Loucy (cell line): ENCODE results near the gene ARHGEF25.

Source experiments
- H2AFZ ChIP-seq: fragments of 200-600 bp; sonication (generic); 2 replicates; pipeline ENCODE4 v1.6.0; 2016; ENCODE audit warnings: antibody characterized with exemption, mild to moderate bottlenecking, low read length, moderate library complexity
- H3F3A ChIP-seq: fragments of 200-600 bp; 2 replicates; pipeline ENCODE4 v1.6.0; 2016; ENCODE audit warnings: antibody characterized with exemption, low read depth, mild to moderate bottlenecking
- H3K27me3 ChIP-seq: fragments of 200-600 bp; sonication (generic); 2 replicates; pipeline ENCODE4 v1.6.1; 2014; ENCODE audit warnings: low read length, mild to moderate bottlenecking; ENCODE audit not compliant: insufficient read depth, poor library complexity, severe bottlenecking
- H3K36me3 ChIP-seq: fragments of 200-600 bp; sonication (generic); 2 replicates; pipeline ENCODE4 v1.6.1; 2016; ENCODE audit warnings: low read length; ENCODE audit not compliant: insufficient read depth
- H3K4me1 ChIP-seq: fragments of 200-600 bp; sonication (generic); 2 replicates; pipeline ENCODE4 v1.5.1; 2014; ENCODE audit warnings: low read length, mild to moderate bottlenecking; ENCODE audit not compliant: insufficient read depth, poor library complexity, severe bottlenecking
- H3K4me2 ChIP-seq: fragments of 200-600 bp; sonication (generic); 2 replicates; pipeline ENCODE4 v1.6.0; 2014; ENCODE audit warnings: antibody characterized with exemption, low read length, low read depth, mild to moderate bottlenecking; ENCODE audit not compliant: poor library complexity, severe bottlenecking
- H3K4me3 ChIP-seq: fragments of 200-600 bp; sonication (generic); 2 replicates; pipeline ENCODE4 v1.5.1; 2014; ENCODE audit warnings: low read length, mild to moderate bottlenecking, mixed read lengths; ENCODE audit not compliant: poor library complexity, severe bottlenecking
- H3K79me2 ChIP-seq: fragments of 200-600 bp; sonication (generic); 2 replicates; pipeline ENCODE4 v1.6.1; 2014; ENCODE audit warnings: low read length; ENCODE audit not compliant: insufficient read depth
- H3K9ac ChIP-seq: fragments of 200-600 bp; sonication (generic); 2 replicates; pipeline ENCODE4 v1.6.0; 2014; ENCODE audit warnings: mild to moderate bottlenecking, low read depth, low read length, moderate library complexity; ENCODE audit not compliant: poor library complexity, severe bottlenecking
- H3K9me2 ChIP-seq: fragments of 200-600 bp; sonication (generic); replicated peaks from 2 replicates; pipeline ENCODE4 v1.6.1; 2016; ENCODE audit warnings: low read depth, low read length, mixed read lengths
- H3K9me3 ChIP-seq: fragments of 200-600 bp; sonication (generic); 2 replicates; pipeline ENCODE4 v1.6.1; 2014; ENCODE audit warnings: mild to moderate bottlenecking, antibody characterized with exemption, low read length, low read depth; ENCODE audit not compliant: insufficient read depth
- H4K20me1 ChIP-seq: fragments of 200-600 bp; sonication (generic); 2 replicates; pipeline ENCODE4 v1.6.0; 2014; ENCODE audit warnings: antibody characterized with exemption, low read length, mild to moderate bottlenecking; ENCODE audit not compliant: insufficient read depth, poor library complexity, severe bottlenecking
- CTCF ChIP-seq: fragments of 200-600 bp; sonication (generic); conservative IDR thresholded peaks from 2 replicates; pipeline ENCODE4 v1.5.1; 2014; ENCODE audit warnings: mild to moderate bottlenecking, antibody characterized with exemption, low read length
- EZH2phosphoT487 ChIP-seq: fragments of 200-600 bp; IDR thresholded peaks from 2 replicates; pipeline ENCODE4 v1.6.1; 2018; ENCODE audit warnings: antibody characterized with exemption, mild to moderate bottlenecking, moderate library complexity, borderline replicate concordance

ARHGEF25 gene

GRCh38 chr12:57612711-57613426 is 1.6 kb downstream of the ARHGEF25 start:
- no peak overlapping the region for H2AFZ ChIP-seq
- no peaks in the 10 kb centered on the region for H3K27me3 ChIP-seq
- no peaks in the 10 kb centered on the region for H3K9me3 ChIP-seq
- no peak for TF ChIP-seq EZH2phosphoT487
- no peak for TF ChIP-seq CTCF
- H3K36me3 ChIP-seq: no peaks in the 10 kb centered on the region
- H3K4me2 ChIP-seq: peak overlapping the region; percentile 59
- H4K20me1 ChIP-seq: no peaks in the 10 kb centered on the region
- H3K4me3 ChIP-seq: peak overlapping the region; percentile 85
- no peaks in the 10 kb centered on the region for H3K79me2 ChIP-seq
- H3K4me1 ChIP-seq: peaks cover 27% of the 10 kb centered on the region
- peak overlapping the region; percentile 91 for H3K9ac ChIP-seq
- H3F3A ChIP-seq: no peaks in the 10 kb centered on the region
- no peaks in the 10 kb centered on the region for H3K9me2 ChIP-seq

- no peak for TF ChIP-seq EZH2phosphoT487
- no peak for TF ChIP-seq CTCF
- Histone ChIP-seq H3K9me3 (no peaks in the 10 kb centered on the region), H3K4me1 (peaks cover 27% of the 10 kb centered on the region), H4K20me1 (no peaks in the 10 kb centered on the region), H2AFZ (no peak overlapping the region), H3K79me2 (no peaks in the 10 kb centered on the region), H3K4me3 (no peak overlapping the region), H3K9ac (no peak overlapping the region), H3K9me2 (no peaks in the 10 kb centered on the region), H3K27me3 (no peaks in the 10 kb centered on the region), H3K36me3 (no peaks in the 10 kb centered on the region), H3F3A (no peaks in the 10 kb centered on the region), H3K4me2 (no peak overlapping the region)
Measured at GRCh38 chr12:57613427-57614109, 2.3 kb downstream of the ARHGEF25 start.

GRCh38 chr12:57614178-57614947 is 3.1 kb downstream of the ARHGEF25 start:
- Histone ChIP-seq H3K4me2 (no peak overlapping the region), H3F3A (no peaks in the 10 kb centered on the region), H3K9ac (no peak overlapping the region), H3K27me3 (no peaks in the 10 kb centered on the region), H4K20me1 (no peaks in the 10 kb centered on the region), H3K4me3 (no peak overlapping the region), H3K79me2 (no peaks in the 10 kb centered on the region), H3K36me3 (no peaks in the 10 kb centered on the region), H2AFZ (no peak overlapping the region), H3K9me3 (no peaks in the 10 kb centered on the region), H3K4me1 (peaks cover 27% of the 10 kb centered on the region), H3K9me2 (no peaks in the 10 kb centered on the region)
- TF ChIP-seq EZH2phosphoT487 (no peak), CTCF (no peak)
